HepG2 (cell line): Measurements from ENCODE around the gene CMTM5. TPM values are rescaled to one million over a fixed set of nuclear protein-coding genes. Genes with fewer than 3 reads are reported as not detected.

ENCODE experiments used
- ATAC-seq: fragments of 200-7000 bp; cut with Tn5 transposase; 3 replicates; pipeline ENCODE4 v1.9.1; 2020; ENCODE audit warnings: mild to moderate bottlenecking, moderate library complexity
- BruUV-seq: library from RNA; stranded (reverse); fragments of 400-500 nt; replicated peaks from 2 replicates; lab custom pipeline; 2021; lab: Mats Ljungman, UMichigan
- CTCF ChIA-PET: fragments of 300-600 bp; formaldehyde crosslinking; extraction: SDS; loops from one replicate; lab custom pipeline; 2021; ENCODE audit warnings: low total read pairs, inconsistent platforms, low intra/inter-chr PET ratio; lab: Yijun Ruan, JAX
- POLR2A ChIA-PET: fragments of 350-600 bp; sonication (Branson Sonifier 250); formaldehyde crosslinking; loops from one replicate; lab custom pipeline; 2020; ENCODE audit warnings: antibody characterized with exemption, inconsistent platforms; lab: Yijun Ruan, JAX
- DNase-seq: peaks from one replicate; pipeline ENCODE4 v3.0.0-alpha.2; 2015; ENCODE audit warnings: low spot score
- FAIRE-seq: peaks from 3 replicates; lab custom pipeline; 2011; peaks lifted over from hg19 to GRCh38; lab: Jason Lieb, UNC
- H2AFZ ChIP-seq: one replicate; pipeline ENCODE4 v1.6.1; 2011; ENCODE audit warnings: low read length, inconsistent platforms
- H3K27ac ChIP-seq: fragments of 300-600 bp; 3 replicates; pipeline ENCODE4 v1.8.0; 2011; ENCODE audit warnings: mixed run types, mild to moderate bottlenecking, mixed read lengths, low read length, inconsistent platforms; ENCODE audit not compliant: insufficient read depth; ENCODE audit errors: extremely low read length
- H3K27me3 ChIP-seq, 2 experiments: fragments of 200-600 bp in 1 of 2; 2 replicates in 1 of 2; 3 replicates in 1 of 2; pipeline versions ENCODE4 v1.6.0 to v1.8.0; 2011; ENCODE audit warnings: low read length in 2 of 2, mild to moderate bottlenecking in 2 of 2, moderate library complexity in 2 of 2, inconsistent platforms in 1 of 2; ENCODE audit not compliant: insufficient read depth in 2 of 2, control insufficient read depth in 1 of 2
- H3K36me3 ChIP-seq, 2 experiments: fragments of 200-600 bp in 1 of 2; replicated peaks in 1 of 2; 2 replicates in 1 of 2; 3 replicates in 1 of 2; pipeline versions ENCODE4 v1.5.1 to v1.8.0; 2011; ENCODE audit warnings: low read length in 2 of 2, inconsistent platforms in 1 of 2; ENCODE audit not compliant: insufficient read depth in 2 of 2, control insufficient read depth in 1 of 2
- H3K4me1 ChIP-seq: 2 replicates; pipeline ENCODE4 v1.5.1; 2012; ENCODE audit warnings: low read length, inconsistent platforms; ENCODE audit not compliant: insufficient read depth
- H3K4me2 ChIP-seq: 2 replicates; pipeline ENCODE4 v1.6.0; 2011; ENCODE audit warnings: low read depth, low read length, inconsistent platforms
- H3K4me3 ChIP-seq, 3 experiments: fragments of 200-600 bp in 1 of 3; sonication (generic), shearing (Covaris generic) in 1 of 3; replicated peaks in 1 of 3; 2 replicates each; pipeline ENCODE4 v1.5.1; 2011 to 2016; ENCODE audit warnings: low read length in 3 of 3, inconsistent platforms in 2 of 3, low read depth in 2 of 3, mild to moderate bottlenecking in 2 of 3, control low read depth in 1 of 3, mixed read lengths in 1 of 3; ENCODE audit not compliant: insufficient read depth in 1 of 3
- H3K79me2 ChIP-seq: one replicate; pipeline ENCODE4 v1.6.1; 2011; ENCODE audit warnings: low read length, inconsistent platforms; ENCODE audit not compliant: insufficient read depth
- H3K9ac ChIP-seq: 2 replicates; pipeline ENCODE4 v1.6.0; 2011; ENCODE audit warnings: mild to moderate bottlenecking, low read depth, low read length, inconsistent platforms; ENCODE audit not compliant: insufficient read depth
- H3K9me3 ChIP-seq: 2 replicates; pipeline ENCODE4 v1.5.1; 2012; ENCODE audit warnings: mild to moderate bottlenecking, low read length
- H4K20me1 ChIP-seq: 2 replicates; pipeline ENCODE4 v1.6.0; 2011; ENCODE audit warnings: inconsistent platforms, mild to moderate bottlenecking, low read length, moderate library complexity; ENCODE audit not compliant: insufficient read depth
- BCL6 ChIP-seq: IDR thresholded peaks from 2 replicates; pipeline ENCODE4 v1.6.1; 2016; ENCODE audit warnings: missing genetic modification reagents, missing compliant biosample characterization
- ESRRA ChIP-seq: sonication (generic); formaldehyde crosslinking; IDR thresholded peaks from 2 replicates; pipeline ENCODE4 v1.5.1; 2020; ENCODE audit warnings: mild to moderate bottlenecking, low read depth, missing genetic modification reagents
- FOSL1 ChIP-seq: sonication (generic); formaldehyde crosslinking; IDR thresholded peaks from 2 replicates; pipeline ENCODE4 v1.9.0; 2021; ENCODE audit warnings: missing genetic modification reagents, borderline replicate concordance
- FOXK2 ChIP-seq: fragments of 450-650 bp; IDR thresholded peaks from 2 replicates; pipeline ENCODE4 v1.6.1; 2016
- NONO ChIP-seq, 2 experiments: fragments of 450-650 bp in 1 of 2; sonication (generic) in 1 of 2; formaldehyde crosslinking in 1 of 2; IDR thresholded peaks in 1 of 2; conservative IDR thresholded peaks in 1 of 2; 2 replicates each; pipeline versions ENCODE4 v1.6.1 to v1.8.0; 2017 to 2022; ENCODE audit warnings: mild to moderate bottlenecking in 1 of 2, missing genetic modification reagents in 1 of 2, moderate library complexity in 1 of 2
- NR1H2 ChIP-seq: sonication (generic); formaldehyde crosslinking; IDR thresholded peaks from 2 replicates; pipeline ENCODE4 v1.8.1; 2022; ENCODE audit warnings: low read depth, missing genetic modification reagents, borderline replicate concordance
- RNF2 ChIP-seq: fragments of 450-650 bp; conservative IDR thresholded peaks from 2 replicates; pipeline ENCODE4 v1.6.1; 2016; ENCODE audit warnings: low read depth
- SALL2 ChIP-seq: sonication (generic); formaldehyde crosslinking; IDR thresholded peaks from 2 replicates; pipeline ENCODE4 v1.8.1; 2023; ENCODE audit warnings: mild to moderate bottlenecking, missing genetic modification reagents, inconsistent platforms
- SOX13 ChIP-seq, 3 experiments: fragments of 450-650 bp in 1 of 3; sonication (generic) in 1 of 3; formaldehyde crosslinking in 1 of 3; IDR thresholded peaks in 2 of 3; conservative IDR thresholded peaks in 1 of 3; 2 replicates each; pipeline versions ENCODE4 v1.5.0 to v1.6.1; 2016 to 2020; ENCODE audit warnings: antibody characterized with exemption in 1 of 3, mild to moderate bottlenecking in 1 of 3, missing compliant biosample characterization in 1 of 3, missing genetic modification reagents in 1 of 3, moderate library complexity in 1 of 3
- ZFX ChIP-seq: sonication (generic); formaldehyde crosslinking; IDR thresholded peaks from 2 replicates; pipeline ENCODE4 v1.4.0; 2020; ENCODE audit warnings: mild to moderate bottlenecking, low read depth, missing genetic modification reagents, moderate library complexity
- ZFY ChIP-seq: sonication (generic); formaldehyde crosslinking; IDR thresholded peaks from 2 replicates; pipeline ENCODE4 v1.4.0; 2020; ENCODE audit warnings: missing genetic modification reagents
- ZNF12 ChIP-seq: sonication (generic); formaldehyde crosslinking; IDR thresholded peaks from 2 replicates; pipeline ENCODE4 v1.5.0; 2020; ENCODE audit warnings: missing genetic modification reagents
- ZNF234 ChIP-seq: sonication (generic); formaldehyde crosslinking; conservative IDR thresholded peaks from 2 replicates; pipeline ENCODE4 v1.5.1; 2020; ENCODE audit warnings: mild to moderate bottlenecking, missing genetic modification reagents
- ZNF296 ChIP-seq: sonication (generic); formaldehyde crosslinking; conservative IDR thresholded peaks from 2 replicates; pipeline ENCODE4 v1.5.0; 2020; ENCODE audit warnings: mild to moderate bottlenecking, missing genetic modification reagents
- ZNF367 ChIP-seq: sonication (generic); formaldehyde crosslinking; IDR thresholded peaks from 2 replicates; pipeline ENCODE4 v1.4.0; 2020; ENCODE audit warnings: missing genetic modification reagents, borderline replicate concordance
- ZNF530 ChIP-seq: sonication (generic); formaldehyde crosslinking; IDR thresholded peaks from 2 replicates; pipeline ENCODE4 v1.5.0; 2020; ENCODE audit warnings: low read depth, mild to moderate bottlenecking, missing genetic modification reagents
- ZNF619 ChIP-seq: sonication (generic); formaldehyde crosslinking; IDR thresholded peaks from 2 replicates; pipeline ENCODE4 v1.4.0; 2020; ENCODE audit warnings: mild to moderate bottlenecking, missing genetic modification reagents
- WGBS: methylation state at CpG from one replicate; pipeline ENCODE4 v1.1.6; 2017; ENCODE audit warnings: low lambda C conversion rate; 5-methylcytosine and 5-hydroxymethylcytosine counted together
- in situ Hi-C: cut with HindIII; loops from 2 replicates; pipeline ENCODE4 v1.10.0; 2017; ENCODE audit warnings: low pct_unique_long_range_greater_than_20kb; ENCODE audit not compliant: extremely low pct_ligation_motif_present
- intact Hi-C: fragments of 100-400 bp; cut with micrococcal nuclease; formaldehyde crosslinking; loops from one replicate; pipeline ENCODE4 v1.10.0; 2022; ENCODE audit not compliant: unreplicated experiment
- polyA plus RNA-seq, 8 experiments: library from polyadenylated mRNA; depleted of rRNA in 3 of 8; stranded (reverse) in 7 of 8; unstranded in 1 of 8; fragments of >200 nt; fragmentation: Illumina TruSeq in 4 of 8; extraction: Trizol in 4 of 8; gene quantifications; 2 replicates each; pipeline versions ENCODE4 v1.2.1 to v1.2.3, GENCODE V29; 2011 to 2016; ENCODE audit warnings: low read depth in 4 of 8, missing spikeins in 1 of 8, mixed read lengths in 1 of 8; ENCODE audit not compliant: insufficient read depth in 1 of 8
- total RNA-seq, 5 experiments: library from RNA; depleted of rRNA; stranded (reverse); fragments of >200 nt; fragmentation: Illumina TruSeq; extraction: Trizol; gene quantifications; 2 replicates each; pipeline ENCODE4 v1.2.3, GENCODE V29; 2016; ENCODE audit warnings: low read depth in 1 of 5
- TF ChIP-seq, protein P1 (sequence below): sonication (generic); formaldehyde crosslinking; IDR thresholded peaks from 2 replicates; pipeline ENCODE4 v1.5.0; 2020; ENCODE audit warnings: missing genetic modification reagents, mild to moderate bottlenecking, borderline replicate concordance
- TF ChIP-seq, protein P2 (sequence below): sonication (generic); formaldehyde crosslinking; IDR thresholded peaks from 2 replicates; pipeline ENCODE4 v1.5.0; 2020; ENCODE audit warnings: mild to moderate bottlenecking, missing genetic modification reagents
- TF ChIP-seq, protein P3 (sequence below): sonication (generic); formaldehyde crosslinking; IDR thresholded peaks from 2 replicates; pipeline ENCODE4 v1.4.0; 2020; ENCODE audit warnings: missing genetic modification reagents

The CMTM5 gene
- total and polyA plus RNA-seq, 2 of the 13 experiments (the other 11 are each of a cell fraction or from before 2014, with no cell fraction given), result not detected

DNA sequence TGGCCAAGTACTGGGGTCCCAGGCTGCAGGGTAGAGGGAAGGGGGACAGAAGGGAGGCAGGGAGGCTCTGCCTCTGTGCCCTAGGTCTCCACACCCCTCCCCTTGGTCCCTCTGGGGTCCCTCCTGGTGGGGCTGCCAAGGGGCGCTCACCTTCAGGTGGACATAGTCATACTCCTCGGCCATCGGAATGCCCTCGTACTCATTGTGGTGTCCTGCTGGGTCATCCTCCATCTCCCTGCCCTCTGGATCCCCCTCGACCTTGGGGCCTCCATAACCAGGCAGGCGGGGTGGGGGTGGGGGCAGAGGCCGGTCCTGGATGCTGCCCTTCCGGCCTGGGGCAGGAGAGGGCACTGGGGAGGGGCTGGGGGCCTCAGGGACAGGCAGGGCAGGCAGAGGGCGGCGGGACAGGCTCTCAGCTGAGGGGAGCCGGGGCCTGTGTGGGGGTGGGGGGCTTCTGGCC lies 17.6 kb upstream of the CMTM5 start:
- BruUV-seq, result no TSS peak
- TF ChIP-seq RNF2, result no peak
- TF ChIP-seq ZNF619 (CRISPR knock-in tag), result no peak
- TF ChIP-seq ZNF296, result no peak
- no peak for TF ChIP-seq FOXK2
- TF ChIP-seq, protein P1, sequence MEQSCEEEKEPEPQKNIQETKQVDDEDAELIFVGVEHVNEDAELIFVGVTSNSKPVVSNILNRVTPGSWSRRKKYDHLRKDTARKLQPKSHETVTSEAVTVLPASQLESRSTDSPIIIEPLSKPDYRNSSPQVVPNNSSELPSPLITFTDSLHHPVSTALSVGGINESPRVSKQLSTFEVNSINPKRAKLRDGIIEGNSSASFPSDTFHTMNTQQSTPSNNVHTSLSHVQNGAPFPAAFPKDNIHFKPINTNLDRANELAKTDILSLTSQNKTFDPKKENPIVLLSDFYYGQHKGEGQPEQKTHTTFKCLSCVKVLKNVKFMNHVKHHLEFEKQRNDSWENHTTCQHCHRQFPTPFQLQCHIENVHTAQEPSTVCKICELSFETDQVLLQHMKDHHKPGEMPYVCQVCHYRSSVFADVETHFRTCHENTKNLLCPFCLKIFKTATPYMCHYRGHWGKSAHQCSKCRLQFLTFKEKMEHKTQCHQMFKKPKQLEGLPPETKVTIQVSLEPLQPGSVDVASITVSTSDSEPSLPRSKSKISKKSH (CRISPR knock-in tag), result no peak
- TF ChIP-seq SALL2, result no peak
- TF ChIP-seq, protein P2, sequence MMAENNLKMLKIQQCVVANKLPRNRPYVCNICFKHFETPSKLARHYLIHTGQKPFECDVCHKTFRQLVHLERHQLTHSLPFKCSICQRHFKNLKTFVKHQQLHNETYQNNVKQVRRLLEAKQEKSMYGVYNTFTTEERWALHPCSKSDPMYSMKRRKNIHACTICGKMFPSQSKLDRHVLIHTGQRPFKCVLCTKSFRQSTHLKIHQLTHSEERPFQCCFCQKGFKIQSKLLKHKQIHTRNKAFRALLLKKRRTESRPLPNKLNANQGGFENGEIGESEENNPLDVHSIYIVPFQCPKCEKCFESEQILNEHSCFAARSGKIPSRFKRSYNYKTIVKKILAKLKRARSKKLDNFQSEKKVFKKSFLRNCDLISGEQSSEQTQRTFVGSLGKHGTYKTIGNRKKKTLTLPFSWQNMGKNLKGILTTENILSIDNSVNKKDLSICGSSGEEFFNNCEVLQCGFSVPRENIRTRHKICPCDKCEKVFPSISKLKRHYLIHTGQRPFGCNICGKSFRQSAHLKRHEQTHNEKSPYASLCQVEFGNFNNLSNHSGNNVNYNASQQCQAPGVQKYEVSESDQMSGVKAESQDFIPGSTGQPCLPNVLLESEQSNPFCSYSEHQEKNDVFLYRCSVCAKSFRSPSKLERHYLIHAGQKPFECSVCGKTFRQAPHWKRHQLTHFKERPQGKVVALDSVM (CRISPR knock-in tag), result peak; percentile 73; the same call in 1 of the 2 replicates
- TF ChIP-seq NONO (IDR thresholded peaks at IDR 0.05), result no peak
- 0 out of 2 replicates have a peak, but pooled peaks have one; percentile 18 for TF ChIP-seq NONO (CRISPR knock-in tag; conservative IDR thresholded peaks at IDR 0.05)
- TF ChIP-seq ZNF367 (CRISPR knock-in tag), result no peak
- no peak for TF ChIP-seq ZNF12 (CRISPR knock-in tag)
- TF ChIP-seq ZFX (CRISPR knock-in tag), result peak; percentile 24; the same call in 1 of the 2 replicates
- no peak for TF ChIP-seq NR1H2 (CRISPR knock-in tag)
- no peak for TF ChIP-seq ZFY (CRISPR knock-in tag)
- no peak for TF ChIP-seq FOSL1 (CRISPR knock-in tag)
- TF ChIP-seq, protein P3, sequence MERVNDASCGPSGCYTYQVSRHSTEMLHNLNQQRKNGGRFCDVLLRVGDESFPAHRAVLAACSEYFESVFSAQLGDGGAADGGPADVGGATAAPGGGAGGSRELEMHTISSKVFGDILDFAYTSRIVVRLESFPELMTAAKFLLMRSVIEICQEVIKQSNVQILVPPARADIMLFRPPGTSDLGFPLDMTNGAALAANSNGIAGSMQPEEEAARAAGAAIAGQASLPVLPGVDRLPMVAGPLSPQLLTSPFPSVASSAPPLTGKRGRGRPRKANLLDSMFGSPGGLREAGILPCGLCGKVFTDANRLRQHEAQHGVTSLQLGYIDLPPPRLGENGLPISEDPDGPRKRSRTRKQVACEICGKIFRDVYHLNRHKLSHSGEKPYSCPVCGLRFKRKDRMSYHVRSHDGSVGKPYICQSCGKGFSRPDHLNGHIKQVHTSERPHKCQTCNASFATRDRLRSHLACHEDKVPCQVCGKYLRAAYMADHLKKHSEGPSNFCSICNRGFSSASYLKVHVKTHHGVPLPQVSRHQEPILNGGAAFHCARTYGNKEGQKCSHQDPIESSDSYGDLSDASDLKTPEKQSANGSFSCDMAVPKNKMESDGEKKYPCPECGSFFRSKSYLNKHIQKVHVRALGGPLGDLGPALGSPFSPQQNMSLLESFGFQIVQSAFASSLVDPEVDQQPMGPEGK, result peak; percentile 85
- no peak for TF ChIP-seq BCL6 (CRISPR knock-in tag)
- TF ChIP-seq ZNF234 (CRISPR knock-in tag), result no peak
- TF ChIP-seq SOX13 (IDR thresholded peaks at IDR 0.05), result no peak
- no peak for TF ChIP-seq SOX13 (CRISPR knock-in tag; conservative IDR thresholded peaks at IDR 0.05 in 1 of 2, IDR thresholded peaks at IDR 0.05 in 1 of 2)
- peak; percentile 67; the same call in 1 of the 2 replicates for TF ChIP-seq ESRRA
- TF ChIP-seq ZNF530, result no peak

More for the DNA sequence above, 17.6 kb upstream of the CMTM5 start:
- intact Hi-C loops, result no loop called here
- no peak overlapping the region for H3K4me3 ChIP-seq
- H3K27ac ChIP-seq, result no peak overlapping the region
- FAIRE-seq (no peak), ATAC-seq (peak; percentile 37), DNase-seq (no peak)
- in situ Hi-C loops, result no loop called here
- CTCF ChIA-PET, result interaction anchor here (1.6 to 1.8 kb wide), 3 partner anchors 21 to 93 kb away, joined by 4 to 7 read pairs (median 5); no protein-coding TSS in a partner anchor
- peaks cover 41 to 93% of the 10 kb centered on the region in 2 experiments for H3K27me3 ChIP-seq
- no peak overlapping the region for H3K4me2 ChIP-seq
- H3K79me2 ChIP-seq, result no peaks in the 10 kb centered on the region
- no peak overlapping the region for H2AFZ ChIP-seq
- no peaks in the 10 kb centered on the region for H3K9me3 ChIP-seq
- POLR2A ChIA-PET, result no interaction called here
- H3K4me1 ChIP-seq, result peaks cover 30% of the 10 kb centered on the region
- WGBS, result 18% methylated on average over 11 of the region's 11 CpGs
- no peaks in the 10 kb centered on the region for H4K20me1 ChIP-seq
- no peaks in the 10 kb centered on the region for H3K36me3 ChIP-seq
- H3K9ac ChIP-seq, result no peak overlapping the region
